Cardiac muscle cell (in vitro differentiated cells and primary cell): ENCODE measurements around the gene RFFL. TPM values are rescaled to one million over a fixed set of nuclear protein-coding genes. Genes with fewer than 3 reads are reported as not detected.

Source experiments
- DNase-seq, 2 donors: peaks; one replicate each; pipeline versions ENCODE4 v3.0.0 to v3.0.0-alpha.2; 2010 to 2017; ENCODE audit warnings: low read depth in 1 of 2, low spot score in 1 of 2
- H3K27ac ChIP-seq: fragments of 200-600 bp; sonication (generic); 2 replicates; pipeline ENCODE4 v1.5.1; 2016
- H3K27me3 ChIP-seq: fragments of 200-600 bp; sonication (generic); 2 replicates; pipeline ENCODE4 v1.6.0; 2016; ENCODE audit warnings: control low read depth
- H3K36me3 ChIP-seq: fragments of 200-600 bp; sonication (generic); 2 replicates; pipeline ENCODE4 v1.5.1; 2016; ENCODE audit warnings: control low read depth
- H3K4me1 ChIP-seq: fragments of 200-600 bp; sonication (generic); 2 replicates; pipeline ENCODE4 v1.8.1; 2017; ENCODE audit warnings: low read depth, mild to moderate bottlenecking, mixed run types
- H3K4me3 ChIP-seq: fragments of 200-600 bp; sonication (generic); 2 replicates; pipeline ENCODE4 v1.5.1; 2016; ENCODE audit warnings: mild to moderate bottlenecking
- H3K9me3 ChIP-seq: fragments of 200-600 bp; sonication (generic); 2 replicates; pipeline ENCODE4 v1.5.1; 2017; ENCODE audit warnings: low read depth, mild to moderate bottlenecking, control low read depth
- CTCF ChIP-seq: IDR thresholded peaks from 2 replicates; pipeline ENCODE4 v1.5.1; 2012; ENCODE audit warnings: low read depth, mild to moderate bottlenecking, low read length
- polyA plus RNA-seq: library from polyadenylated mRNA; unstranded; fragments of >200 nt; fragmentation: Nextera tagmentation; extraction: Ambion mirVana; gene quantifications from 2 replicates; pipeline ENCODE4 v1.2.1, GENCODE V29; 2016
- total RNA-seq: library from RNA; depleted of rRNA; stranded (reverse); fragments of >200 nt; gene quantifications from 2 replicates; pipeline ENCODE4 v1.2.3, GENCODE V29; 2016

RFFL gene
- total and polyA plus RNA-seq, 2 experiments from 2014 or later, result 4.9 to 22.3 TPM

- Histone ChIP-seq H3K27ac (no peak overlapping the region), H3K27me3 (no peaks in the 10 kb centered on the region), H3K9me3 (no peaks in the 10 kb centered on the region), H3K4me3 (no peak overlapping the region), H3K36me3 (peaks cover 74% of the 10 kb centered on the region), H3K4me1 (no peaks in the 10 kb centered on the region)
- no peak for TF ChIP-seq CTCF
- no peak for DNase-seq
Observed at GRCh38 chr17:34993031-34993430, 70.5 kb downstream of the RFFL start.

GRCh38 chr17:34991606-34992005, 71.9 kb downstream of the RFFL start:
- Histone ChIP-seq H3K4me1 (no peaks in the 10 kb centered on the region), H3K4me3 (no peak overlapping the region), H3K36me3 (peaks cover 76% of the 10 kb centered on the region), H3K9me3 (no peaks in the 10 kb centered on the region), H3K27ac (no peak overlapping the region), H3K27me3 (no peaks in the 10 kb centered on the region)
- TF ChIP-seq CTCF, result no peak
- DNase-seq, result no peak

GRCh38 chr17:34990921-34991365, 72.6 kb downstream of the RFFL start:
- Histone ChIP-seq H3K27ac (no peak overlapping the region), H3K36me3 (peaks cover 77% of the 10 kb centered on the region), H3K4me3 (no peak overlapping the region), H3K9me3 (no peaks in the 10 kb centered on the region), H3K27me3 (no peaks in the 10 kb centered on the region), H3K4me1 (no peaks in the 10 kb centered on the region)
- TF ChIP-seq CTCF, result no peak
- no peak for DNase-seq

- DNase-seq, result no peak
- Histone ChIP-seq H3K9me3 (no peaks in the 10 kb centered on the region), H3K27ac (no peak overlapping the region), H3K4me3 (no peak overlapping the region), H3K36me3 (peaks cover 68% of the 10 kb centered on the region), H3K27me3 (no peaks in the 10 kb centered on the region), H3K4me1 (no peaks in the 10 kb centered on the region)
- no peak for TF ChIP-seq CTCF
Observed at GRCh38 chr17:34989473-34989872, 74.0 kb downstream of the RFFL start.

GRCh38 chr17:34988644-34989043, 74.9 kb downstream of the RFFL start:
- H3K4me3 ChIP-seq, result no peak overlapping the region
- TF ChIP-seq CTCF, result no peak
- no peaks in the 10 kb centered on the region for H3K9me3 ChIP-seq
- DNase-seq, result no peak
- peaks cover 6% of the 10 kb centered on the region for H3K4me1 ChIP-seq
- no peak overlapping the region for H3K27ac ChIP-seq
- H3K27me3 ChIP-seq, result no peaks in the 10 kb centered on the region
- H3K36me3 ChIP-seq, result peaks cover 63% of the 10 kb centered on the region

GRCh38 chr17:34987232-34987631, 76.3 kb downstream of the RFFL start:
- no peak for DNase-seq
- peaks cover 50% of the 10 kb centered on the region for H3K36me3 ChIP-seq
- H3K4me1 ChIP-seq, result peaks cover 8% of the 10 kb centered on the region
- H3K4me3 ChIP-seq, result no peak overlapping the region
- H3K27ac ChIP-seq, result no peak overlapping the region
- no peak for TF ChIP-seq CTCF
- H3K27me3 ChIP-seq, result no peaks in the 10 kb centered on the region
- H3K9me3 ChIP-seq, result no peaks in the 10 kb centered on the region
